ENCODE data around the gene SSU72.
"Not testable (repeated sequence)": the region's sequence is repeated elsewhere in the genome, so short reads cannot be mapped to it uniquely, and the experiment has no call there.

SSU72 gene

GRCh38 chr1:1595341-1595740 is 20.7 kb upstream of the SSU72 start:
- DNase-seq (ENCODE audit: low read depth) = not testable (repeated sequence)

- no peak for DNase-seq (ENCODE audit: low read depth)
Observed at GRCh38 chr1:1594602-1595260, 20.1 kb upstream of the SSU72 start.

- DNase-seq (ENCODE audit: low read depth) = no peak
Observed at GRCh38 chr1:1593834-1594601, 19.4 kb upstream of the SSU72 start.

GRCh38 chr1:1591452-1591851 is 16.8 kb upstream of the SSU72 start:
- DNase-seq (ENCODE audit: low read depth) = no peak

GRCh38 chr1:1583347-1584010 is 8.8 kb upstream of the SSU72 start:
- DNase-seq (ENCODE audit: low read depth) = no peak

- no peak for DNase-seq (ENCODE audit: low read depth)
Observed at GRCh38 chr1:1582585-1583346, 8.1 kb upstream of the SSU72 start.

GRCh38 chr1:1578371-1578940 is 3.8 kb upstream of the SSU72 start:
- no peak for DNase-seq (ENCODE audit: low read depth)

GRCh38 chr1:1577367-1578011 is 2.8 kb upstream of the SSU72 start:
- no peak for DNase-seq (ENCODE audit: low read depth)

- no peak for DNase-seq (ENCODE audit: low read depth)
Observed at GRCh38 chr1:1573843-1574720, 581 bp downstream of the SSU72 start.

- no peak for DNase-seq (ENCODE audit: low read depth)
Observed at GRCh38 chr1:1569341-1569740, 5.3 kb downstream of the SSU72 start.

GRCh38 chr1:1567891-1568291 is 6.8 kb downstream of the SSU72 start:
- DNase-seq (ENCODE audit: low read depth) = no peak

- no peak for DNase-seq (ENCODE audit: low read depth)
Observed at GRCh38 chr1:1567152-1567875, 7.3 kb downstream of the SSU72 start.

GRCh38 chr1:1565340-1565739 is 9.3 kb downstream of the SSU72 start:
- DNase-seq (ENCODE audit: low read depth) = no peak

- no peak for DNase-seq (ENCODE audit: low read depth)
Observed at GRCh38 chr1:1564268-1564667, 10.4 kb downstream of the SSU72 start.

GRCh38 chr1:1563688-1564087 is 11.0 kb downstream of the SSU72 start:
- DNase-seq (ENCODE audit: low read depth) = no peak

- DNase-seq (ENCODE audit: low read depth) = no peak
Observed at GRCh38 chr1:1562556-1563195, 12.0 kb downstream of the SSU72 start.

- DNase-seq (ENCODE audit: low read depth) = no peak
Observed at GRCh38 chr1:1561801-1562470, 12.7 kb downstream of the SSU72 start.

GRCh38 chr1:1560178-1560577 is 14.5 kb downstream of the SSU72 start:
- no peak for DNase-seq (ENCODE audit: low read depth)

GRCh38 chr1:1559066-1559465 is 15.6 kb downstream of the SSU72 start:
- no peak for DNase-seq (ENCODE audit: low read depth)

All from non-pigmented ciliary epithelial cell (primary cell).